Smooth muscle cell of trachea (primary cell): Measurements from ENCODE around the gene OR9I1. TPM values are rescaled to one million over a fixed set of nuclear protein-coding genes. Genes with fewer than 3 reads are reported as not detected.

Experiments
- total RNA-seq: library from RNA; depleted of rRNA; stranded (reverse); fragments of >200 nt; gene quantifications from 2 replicates; pipeline ENCODE4 v1.2.1, GENCODE V29; 2014

OR9I1 gene, protein sequence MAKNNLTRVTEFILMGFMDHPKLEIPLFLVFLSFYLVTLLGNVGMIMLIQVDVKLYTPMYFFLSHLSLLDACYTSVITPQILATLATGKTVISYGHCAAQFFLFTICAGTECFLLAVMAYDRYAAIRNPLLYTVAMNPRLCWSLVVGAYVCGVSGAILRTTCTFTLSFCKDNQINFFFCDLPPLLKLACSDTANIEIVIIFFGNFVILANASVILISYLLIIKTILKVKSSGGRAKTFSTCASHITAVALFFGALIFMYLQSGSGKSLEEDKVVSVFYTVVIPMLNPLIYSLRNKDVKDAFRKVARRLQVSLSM
- total RNA-seq = not detected in 2 replicates

DNA sequence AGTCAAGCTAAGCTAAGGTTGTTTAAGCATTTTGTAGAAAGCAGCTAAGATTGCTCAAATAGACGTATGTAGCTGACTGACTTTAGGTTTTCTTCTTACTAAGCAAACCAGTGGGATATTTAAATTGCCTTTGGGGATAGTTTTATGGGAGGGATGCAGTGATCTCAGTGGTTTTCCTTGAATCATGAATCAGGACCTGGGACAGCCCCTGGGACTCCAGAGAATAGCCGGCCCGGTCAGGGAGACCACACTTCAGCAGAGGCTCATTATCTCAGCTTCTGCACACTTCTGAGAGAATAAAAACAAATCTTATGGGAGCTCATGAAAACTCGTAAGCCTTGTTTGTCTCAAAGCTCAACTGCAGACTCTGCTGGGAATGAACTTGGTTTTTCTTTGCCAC lies at the start of gene OR9I1:
OR9I1 (minus strand) TSS at position 62 of the 400 bp plus-strand sequence. CDS start 6,086 bp downstream, outside the sequence.

Other genes with a start within 250 kb of the OR9I1 start
- gene OR9Q1, start 101.6 kb downstream of the OR9I1 start, total RNA-seq = not detected in 2 replicates
- gene OR6Q1, start 94.6 kb downstream of the OR9I1 start, total RNA-seq = not detected in 2 replicates
- gene OR9Q2, start 63.5 kb upstream of the OR9I1 start, total RNA-seq = not detected in 2 replicates
- gene OR1S2, start 78.6 kb upstream of the OR9I1 start, total RNA-seq = not detected in 2 replicates
- not detected in 2 replicates for gene OR1S1, start 87.2 kb upstream of the OR9I1 start, total RNA-seq
- gene OR10Q1, start 103.4 kb upstream of the OR9I1 start, total RNA-seq = not detected in 2 replicates
- gene OR10W1, start 142.7 kb upstream of the OR9I1 start, total RNA-seq = not detected in 2 replicates
- not detected in 2 replicates for gene OR5B17, start 233.5 kb upstream of the OR9I1 start, total RNA-seq